SK-N-MC (cell line): ENCODE results near the gene TMEM33.

Experiments used
- EZH2 ChIP-seq: fragments of 200-600 bp; sonication (generic); IDR thresholded peaks from one replicate; pipeline ENCODE4 v1.6.1; 2017; ENCODE audit warnings: antibody characterized with exemption
- POLR2AphosphoS5 ChIP-seq: IDR thresholded peaks from 2 replicates; pipeline ENCODE4 v1.6.1; 2012; ENCODE audit warnings: mild to moderate bottlenecking, low read depth, low read length, borderline replicate concordance

DNA sequence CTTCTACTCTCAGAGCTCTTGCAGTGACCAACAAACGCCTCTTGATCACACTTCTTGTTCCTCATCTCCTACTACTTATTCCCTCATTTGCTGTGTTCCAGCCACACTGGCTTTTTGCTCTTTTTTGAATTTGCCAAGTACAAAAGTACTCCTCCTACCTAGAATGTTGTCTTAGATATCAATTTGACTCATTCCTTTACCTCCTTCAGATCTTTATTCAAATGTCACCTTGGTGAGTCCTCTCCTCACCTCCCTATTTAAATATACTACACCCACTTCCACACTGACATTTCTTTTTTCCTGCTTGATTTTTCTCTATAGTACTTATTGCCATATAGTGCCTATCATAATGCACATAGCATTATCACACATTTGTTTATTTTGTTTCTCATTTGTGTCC, 40.1 kb downstream of the TMEM33 start:
- no peak for TF ChIP-seq EZH2
- TF ChIP-seq POLR2AphosphoS5, result no peak
